ENCODE measurements around the gene ZNF407.

ZNF407 gene

DNA sequence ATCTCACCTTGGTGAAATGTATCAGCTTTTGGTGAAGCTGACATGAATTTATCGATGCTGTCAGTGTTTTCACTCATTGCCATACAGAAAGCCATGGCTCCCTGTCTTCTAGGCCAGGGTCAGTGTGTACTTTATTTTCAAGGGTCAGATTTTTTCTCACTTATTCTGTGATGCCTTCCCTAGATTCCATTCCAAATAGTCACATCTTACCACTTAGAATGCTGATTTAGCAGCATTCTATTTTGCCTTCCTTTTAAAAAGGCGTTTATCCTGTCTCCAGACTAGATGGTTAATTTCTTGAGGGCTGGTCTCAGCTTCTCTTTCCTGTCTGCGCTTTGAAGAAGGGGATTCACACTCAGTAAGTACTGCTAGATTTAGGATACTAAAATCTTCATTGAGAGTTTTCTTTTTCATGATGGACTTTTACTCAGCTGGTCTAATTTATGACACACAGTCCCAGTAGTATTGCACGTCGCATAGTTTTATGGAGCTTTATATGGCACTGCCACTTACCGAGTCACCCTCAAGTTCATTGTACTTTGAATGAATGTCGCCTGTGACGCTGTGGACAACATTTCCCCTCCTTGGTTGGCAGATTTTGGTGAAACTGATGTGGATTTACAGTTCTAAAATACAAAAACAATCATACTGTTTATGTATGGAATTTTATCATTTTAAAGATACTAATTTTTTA lies 194.0 kb downstream of the ZNF407 start:
- DNase-seq (ENCODE audit: low read depth in 2 of 2) = no peak

DNA sequence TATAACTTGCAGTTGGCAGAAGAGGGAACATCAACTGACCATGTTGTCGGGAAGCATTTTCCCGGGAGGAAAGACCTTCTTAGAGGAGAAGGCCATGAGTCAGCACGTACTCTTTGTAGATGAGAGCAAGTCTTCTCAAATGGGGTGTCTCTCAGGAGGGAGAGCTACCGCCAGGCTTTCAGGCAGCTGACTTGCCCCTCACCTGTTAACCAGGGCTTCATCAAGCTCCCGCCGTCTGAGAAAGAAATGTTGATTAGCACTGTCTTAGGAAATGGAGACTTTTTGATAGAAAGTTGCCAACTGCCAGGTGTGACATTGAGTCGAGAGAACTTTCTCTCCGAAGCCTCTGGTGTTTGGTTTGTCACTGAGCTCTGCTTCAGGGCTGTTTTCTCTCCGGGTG lies 196.1 kb downstream of the ZNF407 start:
- no peak for DNase-seq (ENCODE audit: low read depth in 2 of 2)

DNA sequence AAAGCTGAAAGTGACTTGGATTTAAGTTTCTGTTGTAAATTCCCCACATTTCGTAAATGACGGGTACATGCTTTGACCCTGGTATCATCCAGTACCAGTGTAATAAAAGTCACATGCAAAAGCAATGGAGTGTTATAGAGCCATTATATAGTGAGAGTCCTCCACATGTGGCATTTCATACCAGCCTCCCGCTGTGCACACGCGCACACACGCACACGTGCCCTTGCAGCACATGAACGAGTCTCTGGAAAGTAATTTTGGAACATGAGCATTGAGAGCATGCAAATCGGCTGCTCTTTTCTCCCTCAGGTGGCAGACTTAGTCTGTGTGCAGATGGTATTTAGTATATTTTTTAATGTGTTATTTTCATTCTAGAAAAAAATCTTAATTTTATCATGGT lies 198.1 kb downstream of the ZNF407 start:
- DNase-seq (ENCODE audit: low read depth in 2 of 2) = no peak

DNA sequence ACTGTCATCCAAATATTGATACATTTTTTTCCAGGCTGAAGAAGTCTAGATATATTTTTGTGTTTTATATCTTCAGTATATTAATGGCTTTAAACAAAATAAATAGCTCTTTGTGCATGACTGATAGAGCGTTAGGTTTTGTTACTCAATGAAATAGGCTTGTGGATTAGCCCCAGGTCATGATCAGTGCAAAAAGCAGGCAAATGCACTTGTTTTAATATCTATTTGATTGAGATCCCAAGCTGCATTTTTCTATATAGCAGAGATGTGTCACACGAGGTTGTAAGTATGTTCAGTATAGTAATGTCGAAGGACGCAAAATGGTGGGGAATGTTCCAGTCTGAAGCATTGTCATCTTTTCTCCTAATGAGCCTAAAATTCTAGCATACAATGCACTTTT lies 198.5 kb downstream of the ZNF407 start:
- no peak for DNase-seq (ENCODE audit: low read depth in 2 of 2)

DNA sequence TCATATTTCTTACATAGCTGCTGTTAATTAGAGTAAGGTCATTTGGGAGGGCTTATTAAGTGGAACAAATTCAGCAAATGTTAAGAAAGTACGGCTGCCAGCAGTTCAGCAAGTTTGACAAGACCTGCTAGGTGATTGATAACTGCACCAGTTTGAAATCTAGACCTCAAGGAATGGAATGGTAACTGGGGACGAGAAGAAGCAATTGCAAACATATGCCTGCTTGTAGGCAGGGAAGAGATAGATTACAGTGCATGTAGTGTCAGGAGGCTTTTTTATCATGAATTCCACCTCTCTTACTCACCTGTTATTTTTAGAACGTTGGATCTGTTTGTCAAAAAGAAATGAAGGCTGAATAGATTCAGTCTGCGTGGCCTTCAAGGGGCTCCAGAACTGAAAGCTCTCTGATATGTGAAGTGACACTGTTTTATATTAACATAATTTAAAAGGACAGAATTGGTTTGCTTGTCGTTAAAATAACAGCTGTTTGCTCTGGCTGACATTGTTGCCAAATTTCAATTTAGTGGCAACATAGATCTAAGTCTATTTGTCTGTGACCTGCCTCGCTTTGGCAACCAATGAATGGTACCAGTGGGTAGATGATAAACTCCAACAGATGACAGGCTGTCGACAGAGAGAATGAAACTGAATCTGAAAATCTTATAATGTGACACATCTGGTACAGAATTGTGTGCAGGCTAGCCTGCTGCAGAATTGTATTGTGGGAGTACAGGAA lies 199.3 kb downstream of the ZNF407 start:
- DNase-seq (ENCODE audit: low read depth in 2 of 2) = no peak

DNA sequence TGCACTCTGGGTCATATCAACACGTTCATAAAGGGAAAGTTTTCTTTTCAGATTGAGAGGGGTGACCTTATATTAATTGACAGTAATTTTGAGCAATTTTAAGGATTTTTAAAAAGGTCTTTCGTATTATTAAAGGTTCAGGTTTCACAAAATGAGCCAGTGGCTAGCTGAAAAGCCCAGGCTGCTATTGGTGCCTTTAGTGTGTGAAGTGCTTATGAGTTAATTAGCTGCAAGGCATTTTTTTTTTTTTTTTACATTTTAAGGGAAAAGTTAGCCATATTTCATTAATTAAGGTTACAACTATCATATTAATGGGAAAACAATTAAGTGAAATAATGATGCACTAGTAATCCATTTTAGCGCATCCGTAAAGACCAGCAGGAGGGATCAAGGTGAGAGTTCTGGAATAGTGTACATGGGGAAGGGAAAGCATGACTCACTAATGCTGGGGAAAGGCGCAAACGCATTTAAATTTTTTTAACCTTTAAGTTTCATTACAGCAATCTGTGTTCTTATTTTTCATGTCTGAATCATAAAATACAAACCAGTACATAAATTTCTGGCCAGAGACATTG lies 200.0 kb downstream of the ZNF407 start:
- no peak for DNase-seq (ENCODE audit: low read depth in 2 of 2)

DNA sequence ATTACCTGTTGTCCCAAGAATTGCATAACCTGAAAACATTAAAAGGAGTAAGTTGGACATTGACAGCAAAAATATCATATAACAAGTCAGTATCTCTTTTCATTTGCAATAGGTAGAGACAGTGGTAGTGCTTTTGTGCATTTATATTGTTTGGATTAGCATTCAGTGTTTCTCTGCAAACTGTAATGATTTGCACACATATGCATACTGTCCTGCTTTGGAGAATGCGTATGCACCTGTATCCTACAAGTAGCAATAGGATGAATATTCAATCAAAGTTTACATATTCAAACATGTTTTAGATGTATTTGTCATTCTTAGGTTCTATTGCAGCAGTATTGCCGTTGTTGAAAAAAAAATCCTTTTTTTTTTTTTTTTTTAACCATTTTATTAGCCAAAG lies 201.9 kb downstream of the ZNF407 start:
- DNase-seq (ENCODE audit: low read depth in 2 of 2) = no peak

DNA sequence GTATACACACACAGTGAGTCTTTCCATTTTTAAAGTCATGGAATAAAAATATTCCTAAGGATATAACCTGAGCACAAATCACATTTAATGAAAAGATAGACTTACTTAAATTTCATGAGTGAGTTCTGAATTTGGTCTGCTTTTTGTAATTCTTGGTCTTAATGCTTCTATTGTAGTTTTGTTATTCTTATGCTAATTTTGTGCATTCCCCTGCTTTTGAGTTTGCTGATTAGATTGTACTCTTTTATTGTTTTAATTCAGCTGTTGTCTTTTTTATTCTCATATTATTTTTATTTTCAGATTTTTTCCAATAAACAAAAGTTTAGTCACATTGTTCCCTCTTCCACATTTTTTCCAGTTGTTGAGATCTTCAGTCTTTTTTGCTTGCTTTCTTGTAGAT lies 202.4 kb downstream of the ZNF407 start:
- DNase-seq (ENCODE audit: low read depth in 2 of 2) = no peak

DNA sequence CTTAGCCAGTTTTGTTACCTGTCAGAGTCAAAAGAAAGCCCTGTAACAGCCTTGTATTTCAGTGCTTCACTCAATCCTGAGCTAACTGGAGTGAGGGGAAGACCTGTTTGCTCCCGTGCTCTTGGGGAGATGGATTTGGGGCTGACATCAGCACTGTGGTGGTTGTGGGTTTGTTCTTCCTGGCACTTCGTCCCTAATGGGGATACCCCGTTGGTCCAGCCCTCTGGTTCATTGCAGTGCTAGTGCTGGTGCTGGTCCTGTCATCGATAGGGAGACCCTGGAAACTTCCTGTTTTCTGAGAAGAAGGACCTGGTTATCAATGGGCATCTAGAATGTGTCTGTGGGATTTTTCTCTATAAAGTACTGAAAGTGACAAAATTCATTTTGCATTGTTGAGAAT lies 205.4 kb downstream of the ZNF407 start:
- no peak for DNase-seq (ENCODE audit: low read depth in 2 of 2)

DNA sequence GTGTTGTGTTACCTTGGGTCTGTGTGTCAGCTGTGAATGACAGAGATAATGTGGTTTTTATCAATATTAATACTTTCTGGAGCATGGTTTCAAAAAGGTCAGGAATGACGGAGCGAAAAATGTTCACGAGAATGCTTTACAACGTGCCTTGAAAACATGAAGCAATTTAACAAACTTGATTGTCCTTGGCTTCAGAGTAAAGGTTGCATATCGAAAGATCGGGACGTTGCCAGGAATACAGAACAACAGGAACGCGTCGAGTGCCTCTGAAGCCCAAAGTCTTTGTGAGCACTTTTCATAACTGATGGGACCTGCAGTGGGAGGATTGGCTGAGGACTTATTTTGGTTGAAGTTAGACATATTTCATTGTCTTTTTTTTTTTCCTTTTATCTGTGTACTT lies 206.1 kb downstream of the ZNF407 start:
- no peak for DNase-seq (ENCODE audit: low read depth in 2 of 2)

DNA sequence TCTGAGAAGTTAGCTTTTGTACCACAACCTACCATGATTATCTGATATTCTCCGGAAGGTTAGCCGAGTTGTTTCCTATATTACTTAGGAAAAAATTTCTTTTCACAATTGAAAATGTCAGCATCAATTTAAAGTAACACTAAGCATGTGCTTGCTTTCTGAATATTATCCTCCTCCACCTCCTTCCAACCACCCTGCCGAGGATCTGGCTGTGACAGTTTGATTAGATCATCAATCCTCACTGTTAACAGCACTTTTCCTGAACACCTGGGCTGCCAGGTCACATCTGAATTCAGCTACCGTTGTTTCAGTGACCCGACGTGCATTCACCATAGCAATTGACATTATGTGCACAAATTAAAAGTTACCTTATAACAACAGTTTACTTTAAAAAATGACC lies 207.0 kb downstream of the ZNF407 start:
- no peak for DNase-seq (ENCODE audit: low read depth in 2 of 2)

DNA sequence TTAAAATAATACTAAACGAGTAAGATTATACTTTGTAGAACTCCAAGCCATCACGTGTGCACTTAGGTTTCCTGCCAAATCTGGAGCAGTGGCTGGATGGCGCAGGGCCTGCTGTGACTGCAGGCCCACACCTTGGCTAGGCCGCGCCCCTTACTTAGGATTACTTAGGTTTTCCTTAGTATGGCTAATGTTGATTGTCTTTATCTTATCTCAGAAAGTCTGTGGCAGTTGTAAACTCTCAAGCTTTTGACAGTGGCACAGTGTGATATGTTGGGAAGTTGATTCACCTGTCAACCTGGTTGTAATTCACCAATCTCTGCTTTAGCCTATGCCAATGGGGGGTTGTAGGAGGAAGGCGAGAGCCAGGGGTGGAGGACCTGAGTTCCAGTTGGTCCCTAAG lies 208.4 kb downstream of the ZNF407 start:
- no peak for DNase-seq (ENCODE audit: low read depth in 2 of 2)

DNA sequence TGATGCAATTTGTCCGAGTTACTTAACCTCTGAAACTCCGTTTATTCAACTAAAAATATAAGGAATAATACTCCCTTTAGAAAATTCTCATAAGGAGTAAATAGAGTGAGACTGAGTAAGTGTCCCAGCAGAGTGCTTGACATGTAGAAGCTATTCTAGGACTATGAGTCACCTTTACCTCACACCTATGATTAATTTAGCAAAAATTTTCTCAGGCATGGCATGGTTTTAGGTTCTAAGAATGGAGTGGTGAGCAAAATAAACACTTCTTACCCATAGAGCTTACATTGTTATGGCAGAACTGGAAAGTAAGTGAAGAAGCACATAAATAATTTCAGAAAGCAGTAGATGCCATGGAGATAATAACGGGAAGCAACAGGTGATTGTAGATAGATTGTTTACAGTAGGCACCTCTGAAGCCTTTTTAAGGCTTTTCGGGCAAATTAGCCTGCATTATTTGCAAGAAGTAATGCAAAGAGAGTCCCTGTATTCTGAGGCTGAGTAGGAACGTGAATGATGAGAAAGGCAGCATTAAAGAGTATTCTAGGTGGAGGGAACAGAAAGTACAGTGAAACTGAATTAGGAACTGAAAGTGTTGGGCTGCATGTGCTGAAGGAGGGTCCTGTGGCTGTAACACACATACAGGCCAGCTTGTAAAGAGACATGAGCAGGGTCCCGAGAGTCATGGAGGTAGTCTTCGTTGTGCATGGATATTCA lies 209.2 kb downstream of the ZNF407 start:
- no peak for DNase-seq (ENCODE audit: low read depth in 2 of 2)

DNA sequence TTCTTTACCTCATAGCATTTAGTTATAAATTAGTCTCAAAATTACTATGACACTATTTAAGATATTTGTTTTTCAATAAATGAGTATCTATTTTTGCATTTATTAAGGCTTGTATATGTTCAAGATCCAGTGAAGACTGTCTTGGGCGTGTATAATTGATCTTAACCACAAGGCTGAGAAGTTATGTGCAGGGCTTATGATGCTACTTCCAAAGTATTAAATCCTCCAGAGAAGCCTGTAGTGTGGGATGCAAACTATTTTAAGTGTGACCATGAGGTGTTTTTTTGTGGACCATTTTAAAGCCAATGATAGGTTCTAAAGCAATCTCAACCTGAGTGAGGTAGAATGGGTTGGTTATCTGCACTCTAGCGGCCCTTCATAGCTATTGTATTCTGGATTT lies 219.9 kb downstream of the ZNF407 start:
- no peak for DNase-seq (ENCODE audit: low read depth in 2 of 2)

DNA sequence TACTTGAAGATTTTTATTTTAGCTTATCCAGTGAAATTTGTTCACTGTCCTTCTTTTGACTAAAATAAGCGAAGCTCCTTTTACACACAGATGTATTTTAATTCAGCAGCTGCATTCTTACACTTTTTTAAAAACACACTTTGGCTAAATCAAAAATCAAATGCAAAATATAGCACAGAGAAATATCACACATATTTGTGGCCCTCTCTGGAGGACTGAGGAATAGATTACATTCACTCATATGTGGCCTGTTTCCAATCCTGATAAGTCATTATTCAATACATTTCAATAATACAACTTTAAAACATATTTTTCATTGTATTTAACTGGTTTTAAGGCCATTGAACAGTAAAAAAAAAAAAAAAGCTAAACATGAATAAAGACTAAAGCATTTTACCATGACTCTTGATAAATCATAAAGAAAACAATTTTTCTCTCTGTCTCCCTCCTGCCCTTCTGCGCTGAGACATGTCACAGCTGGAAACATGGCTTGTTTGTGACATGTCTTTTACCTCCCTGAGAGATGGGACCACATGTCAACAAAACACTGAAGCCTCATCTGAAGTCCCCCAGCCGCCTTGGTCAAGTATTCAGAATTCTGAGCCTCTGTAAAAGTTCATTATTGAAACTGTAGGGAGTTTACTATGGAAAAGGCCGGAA lies 221.0 kb downstream of the ZNF407 start:
- no peak for DNase-seq (ENCODE audit: low read depth in 2 of 2)

DNA sequence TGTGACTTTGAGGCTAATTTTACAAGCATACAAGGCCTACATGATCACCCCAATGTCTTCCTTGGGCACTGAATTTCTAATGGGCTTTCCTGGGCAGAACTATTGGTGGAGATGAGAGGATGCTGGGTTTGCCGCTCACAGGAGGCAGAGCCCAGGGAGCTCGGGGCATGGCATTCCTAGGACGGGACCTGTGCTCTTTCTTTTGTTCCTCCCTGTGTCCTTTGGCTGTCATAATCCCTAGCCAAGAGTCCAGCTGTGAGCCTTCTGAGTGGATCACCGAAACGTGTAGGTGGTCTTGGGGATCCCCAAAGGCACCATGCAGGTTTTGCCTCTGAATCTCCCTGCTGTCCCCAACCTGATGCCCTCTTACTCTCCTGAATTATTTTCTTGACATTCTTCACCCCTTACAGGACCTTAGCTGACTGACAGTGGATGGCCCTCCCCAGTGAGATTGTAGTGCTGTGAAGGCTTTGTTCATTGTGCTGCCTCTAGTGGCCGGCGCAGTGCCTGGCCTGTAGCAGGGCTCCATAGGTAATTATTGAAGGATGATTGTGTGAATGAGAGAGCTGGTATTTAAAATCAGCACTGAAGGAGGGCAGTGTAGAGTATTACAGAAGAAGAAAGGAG lies 221.9 kb downstream of the ZNF407 start:
- no peak for DNase-seq (ENCODE audit: low read depth in 2 of 2)

DNA sequence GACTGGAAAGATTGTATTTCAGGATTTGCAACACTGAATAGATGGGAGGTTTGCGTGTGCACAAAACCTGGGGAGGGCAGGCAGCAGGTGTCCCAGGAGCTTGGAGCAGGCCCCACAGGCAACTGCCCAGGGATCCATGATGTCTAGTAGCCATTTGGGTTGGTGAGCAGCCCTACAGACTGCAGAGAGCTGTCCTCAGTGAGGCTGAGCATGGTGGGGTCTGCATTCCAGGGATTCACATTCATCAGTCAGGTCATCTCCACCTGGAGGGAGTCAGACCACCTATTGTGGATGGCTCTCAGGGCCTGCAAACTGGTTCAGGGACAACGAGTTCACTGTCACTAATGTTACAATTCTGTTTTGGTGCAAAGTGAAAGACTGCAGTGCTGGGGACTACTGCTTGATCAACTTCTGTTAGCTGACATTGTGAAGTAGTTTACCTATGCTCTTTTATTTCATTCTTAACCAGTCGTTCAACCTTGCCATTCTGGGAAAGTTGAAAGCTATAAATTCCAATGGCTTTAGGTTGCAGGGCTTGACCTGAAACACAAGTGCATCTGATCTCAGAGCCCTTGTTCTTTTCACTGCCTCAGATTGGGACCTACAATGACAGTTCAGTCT lies 222.6 kb downstream of the ZNF407 start:
- no peak for DNase-seq (ENCODE audit: low read depth in 2 of 2)

DNA sequence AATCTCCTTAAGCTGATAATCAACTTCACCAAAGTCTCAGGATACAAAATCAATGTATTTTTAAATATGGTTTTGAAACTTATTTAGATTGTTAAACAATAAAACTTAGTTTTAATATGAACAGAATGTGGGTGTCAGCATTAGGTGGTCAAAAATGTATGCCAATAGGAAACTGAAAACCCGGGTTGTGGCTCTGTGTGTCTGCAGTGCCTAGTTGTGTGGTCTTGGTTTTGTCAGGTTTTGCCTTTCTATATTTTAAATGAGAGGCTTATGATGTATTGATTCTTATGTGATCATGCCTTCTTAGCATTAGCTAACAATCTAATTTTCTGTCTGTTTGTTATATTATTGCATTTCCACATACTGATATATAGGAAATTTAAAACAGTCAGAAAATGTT lies 227.8 kb downstream of the ZNF407 start:
- DNase-seq (ENCODE audit: low read depth in 2 of 2) = no peak

DNA sequence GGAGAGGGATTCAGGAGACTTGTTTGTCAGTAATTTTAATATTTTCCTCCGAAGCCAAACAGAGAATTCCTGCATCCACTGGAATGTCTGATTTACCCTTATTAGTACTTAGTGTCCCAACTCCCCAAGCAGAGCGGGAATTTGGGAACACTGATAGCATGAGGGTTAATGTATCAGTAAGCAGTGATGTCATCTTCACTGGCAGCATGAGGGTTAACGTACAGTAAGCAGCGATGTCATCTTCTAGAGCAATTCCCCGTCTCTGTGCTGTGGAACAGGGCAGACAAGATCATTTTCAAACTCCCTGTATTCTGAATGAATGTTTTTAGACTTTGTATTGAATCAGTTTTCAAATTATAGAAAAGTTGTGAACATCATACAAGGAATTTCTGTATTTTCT lies 228.9 kb downstream of the ZNF407 start:
- no peak for DNase-seq (ENCODE audit: low read depth in 2 of 2)

DNA sequence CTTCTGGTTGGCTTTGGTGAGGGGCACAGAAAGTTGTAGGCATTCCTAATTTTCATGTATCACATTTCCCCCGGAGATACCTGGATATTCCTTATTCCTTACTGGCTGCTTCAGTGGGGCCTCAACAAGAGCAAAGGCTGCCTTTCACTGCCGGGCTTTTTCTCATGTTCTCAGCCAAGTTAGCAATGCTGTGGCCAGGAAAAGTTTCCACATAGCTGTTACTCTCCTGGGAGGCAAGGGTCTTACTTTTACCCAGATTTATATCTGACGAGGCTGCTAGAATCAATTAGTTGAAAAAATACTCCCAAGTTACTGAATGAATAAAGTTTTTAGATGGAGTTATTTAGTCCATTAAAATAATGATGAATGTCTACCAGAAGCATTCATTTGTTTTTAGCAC lies 230.5 kb downstream of the ZNF407 start:
- no peak for DNase-seq (ENCODE audit: low read depth in 2 of 2)

DNA sequence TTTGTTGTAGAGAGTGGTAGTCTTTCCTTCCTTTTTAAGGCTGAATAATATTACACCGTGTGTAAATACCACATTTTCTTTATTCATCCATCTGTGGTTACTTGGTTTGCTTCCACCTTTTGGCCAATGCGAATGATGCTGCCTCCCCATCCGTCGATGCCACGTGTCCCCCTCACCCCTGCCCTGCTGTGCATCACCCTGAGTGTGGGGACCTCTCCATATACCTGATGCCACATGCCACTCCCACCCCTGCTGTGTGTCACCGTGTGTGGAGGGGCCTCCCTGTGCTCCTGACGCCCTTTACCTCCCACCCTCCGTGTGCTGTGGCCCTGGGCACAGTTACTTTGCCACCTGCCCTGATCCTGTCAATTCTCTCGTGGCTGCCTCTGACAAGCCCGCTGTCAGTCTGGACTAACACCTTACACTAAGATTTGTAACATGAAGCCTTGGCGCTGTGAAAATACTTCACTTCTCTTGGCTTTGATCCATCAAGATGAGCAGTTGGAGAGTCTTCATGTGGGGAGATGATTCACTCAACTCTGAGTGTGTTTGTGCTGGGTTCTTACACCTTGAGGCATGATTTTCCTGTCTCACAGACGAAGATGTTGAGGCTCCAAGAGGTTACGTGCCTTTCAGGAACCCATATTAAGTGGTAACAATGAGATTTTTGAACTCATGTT lies 234.0 kb downstream of the ZNF407 start:
- DNase-seq (ENCODE audit: low read depth in 2 of 2) = no peak

Measured in stimulated activated CD8-positive, alpha-beta memory T cell treated with anti-CD3 and anti-CD28 coated beads, Interleukin-2, amount 100 ng/mL, for 48 hours (primary cell).